Rectal smooth muscle tissue (tissue), 1 donor: Measurements from ENCODE around the gene MEGF6.
"Not testable (repeated sequence)": the region's sequence is repeated elsewhere in the genome, so short reads cannot be mapped to it uniquely, and the experiment has no call there.

ENCODE experiments used
- H3K27ac ChIP-seq: one replicate; pipeline ENCODE4 v1.7.0; 2013; ENCODE audit warnings: low read depth, low read length, inconsistent platforms
- H3K27me3 ChIP-seq: one replicate; pipeline ENCODE4 v1.7.0; 2013; ENCODE audit warnings: low read length; ENCODE audit not compliant: control insufficient read depth, insufficient read depth
- H3K36me3 ChIP-seq: one replicate; pipeline ENCODE4 v1.7.0; 2013; ENCODE audit warnings: low read length; ENCODE audit not compliant: control insufficient read depth, insufficient read depth
- H3K4me1 ChIP-seq: one replicate; pipeline ENCODE4 v1.7.0; 2013; ENCODE audit warnings: low read length; ENCODE audit not compliant: control insufficient read depth, insufficient read depth
- H3K4me3 ChIP-seq: one replicate; pipeline ENCODE4 v1.7.0; 2013; ENCODE audit warnings: low read length
- H3K9ac ChIP-seq: one replicate; pipeline ENCODE4 v1.7.0; 2013; ENCODE audit warnings: low read length

The MEGF6 gene

DNA sequence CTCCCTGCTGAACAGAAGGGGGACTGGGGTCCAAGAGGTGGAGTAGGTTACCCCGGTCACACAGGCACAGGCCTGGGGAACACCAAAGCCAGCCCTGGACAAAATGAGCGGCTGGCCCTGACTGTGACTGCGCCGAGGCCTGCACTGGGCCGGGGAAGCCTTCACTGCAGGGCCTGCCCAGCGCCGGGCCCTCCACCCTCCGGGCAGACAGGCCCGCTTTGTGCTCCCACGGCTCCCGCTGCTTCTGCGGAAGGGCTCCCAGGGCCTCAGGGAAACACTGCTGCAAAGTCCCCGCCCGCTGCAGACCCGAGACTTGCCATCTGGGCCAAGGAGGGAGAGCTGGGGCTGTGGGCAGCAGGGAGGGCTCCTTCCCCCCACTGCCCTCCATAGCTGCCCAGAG lies 35.3 kb downstream of the MEGF6 start:
- H3K9ac ChIP-seq, result no peak overlapping the region
- no peak overlapping the region for H3K27ac ChIP-seq
- no peaks in the 10 kb centered on the region for H3K4me1 ChIP-seq
- H3K4me3 ChIP-seq, result no peak overlapping the region
- no peaks in the 10 kb centered on the region for H3K36me3 ChIP-seq
- H3K27me3 ChIP-seq, result no peaks in the 10 kb centered on the region

- not testable (repeated sequence) for H3K4me1 ChIP-seq, H3K9ac ChIP-seq, H3K36me3 ChIP-seq, H3K27me3 ChIP-seq, H3K27ac ChIP-seq, H3K4me3 ChIP-seq
These were observed 35.8 kb downstream of the MEGF6 start for GRCh38 chr1:3575515-3575914.

DNA sequence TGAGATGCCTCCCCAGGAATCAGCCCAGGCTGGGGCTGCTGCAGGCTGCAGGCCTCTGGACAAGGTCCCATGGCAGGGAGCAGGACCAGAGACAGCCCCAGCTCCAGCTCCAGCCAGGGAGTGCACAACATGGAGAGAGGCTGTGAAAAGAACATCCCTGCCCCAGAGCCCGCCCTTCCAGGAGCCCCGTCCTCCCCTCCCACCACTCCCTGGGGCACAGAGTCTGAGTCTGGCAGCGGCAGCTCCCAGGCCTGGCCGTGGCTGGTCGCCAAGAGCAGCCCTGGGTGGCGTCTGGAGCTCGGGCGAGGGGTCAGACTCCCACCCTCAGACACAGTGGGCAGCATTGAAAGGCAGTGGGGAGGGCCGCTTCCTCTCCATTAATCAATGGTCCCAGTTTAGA lies 37.8 kb downstream of the MEGF6 start:
- Histone ChIP-seq H3K27me3 (no peaks in the 10 kb centered on the region), H3K36me3 (no peaks in the 10 kb centered on the region), H3K9ac (no peak overlapping the region), H3K4me1 (no peaks in the 10 kb centered on the region), H3K4me3 (no peak overlapping the region), H3K27ac (no peak overlapping the region)

DNA sequence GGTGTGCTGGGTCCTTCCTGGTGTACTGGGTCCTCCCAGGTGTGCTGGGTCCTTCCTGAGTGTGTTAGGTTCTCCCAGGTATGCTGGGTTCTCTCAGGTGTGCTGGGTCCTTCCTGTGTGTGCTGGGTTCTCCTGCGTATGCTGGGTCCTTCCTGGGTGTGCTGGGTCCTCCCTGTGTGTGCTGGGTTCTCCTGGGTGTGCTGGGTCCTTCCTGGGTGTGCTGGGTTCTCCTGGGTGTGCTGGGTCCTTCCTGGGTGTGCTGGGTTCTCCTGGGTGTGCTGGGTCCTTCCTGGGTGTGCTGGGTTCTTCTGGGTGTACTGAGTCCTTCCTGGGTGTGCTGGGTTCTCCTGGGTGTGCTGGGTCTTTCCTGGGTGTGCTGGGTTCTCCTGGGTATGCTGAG lies 38.7 kb downstream of the MEGF6 start:
- H3K9ac ChIP-seq, H3K4me1 ChIP-seq, H3K4me3 ChIP-seq, H3K27me3 ChIP-seq, H3K36me3 ChIP-seq, H3K27ac ChIP-seq: not testable (repeated sequence)

GRCh38 chr1:3571263-3571662 lies 40.0 kb downstream of the MEGF6 start:
- Histone ChIP-seq H3K27me3 (no peaks in the 10 kb centered on the region), H3K27ac (no peak overlapping the region), H3K4me1 (no peaks in the 10 kb centered on the region), H3K9ac (no peak overlapping the region), H3K36me3 (no peaks in the 10 kb centered on the region), H3K4me3 (no peak overlapping the region)

DNA sequence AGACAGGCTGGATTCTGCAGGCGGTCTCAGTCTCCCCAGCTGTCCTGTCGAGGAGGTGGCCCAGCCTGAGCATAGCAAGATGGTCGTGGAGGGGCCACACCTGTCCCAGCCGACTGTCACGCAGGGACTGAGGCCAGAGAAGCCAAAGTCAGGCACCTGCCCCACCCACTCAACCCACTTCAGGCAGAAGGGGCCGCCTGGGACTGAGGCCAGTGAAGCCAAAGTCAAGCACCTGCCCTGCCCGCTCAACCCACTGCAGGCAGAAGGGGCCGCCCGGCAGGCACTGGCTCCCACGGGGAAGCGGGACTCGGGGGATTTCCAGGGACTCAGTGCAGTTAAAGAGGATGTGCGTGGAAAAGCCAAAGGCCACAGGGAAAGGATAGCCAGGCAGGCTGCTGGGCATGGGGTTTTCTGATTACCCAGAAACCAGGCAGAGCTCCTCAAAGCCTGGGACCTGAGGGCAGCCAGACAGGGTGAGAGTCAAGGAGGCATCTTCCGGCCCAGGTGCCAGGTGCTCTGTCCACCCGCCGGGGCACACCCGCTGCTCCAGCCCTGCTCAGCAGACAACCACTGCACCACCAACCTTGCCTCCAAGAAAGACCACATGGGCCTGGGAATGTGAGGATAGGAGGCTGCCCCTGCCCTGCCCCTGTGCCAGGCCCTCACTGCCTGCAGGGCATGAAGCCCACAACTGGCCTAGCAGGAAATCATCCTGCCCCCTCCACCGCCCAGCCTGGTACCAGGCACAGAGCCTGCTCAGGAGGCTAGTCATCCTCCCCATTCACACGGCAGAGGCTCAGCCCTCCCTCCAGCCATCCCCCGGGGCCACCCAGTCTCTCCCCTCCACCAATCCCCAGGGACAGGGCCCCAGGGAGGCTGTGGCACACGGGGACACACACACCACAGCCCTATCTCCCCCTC lies 41.0 kb downstream of the MEGF6 start:
- H3K9ac ChIP-seq, result no peak overlapping the region
- H3K27ac ChIP-seq, result no peak overlapping the region
- H3K4me3 ChIP-seq, result no peak overlapping the region
- H3K36me3 ChIP-seq, result no peaks in the 10 kb centered on the region
- no peaks in the 10 kb centered on the region for H3K27me3 ChIP-seq
- H3K4me1 ChIP-seq, result no peaks in the 10 kb centered on the region

- Histone ChIP-seq H3K36me3 (no peaks in the 10 kb centered on the region), H3K4me1 (no peaks in the 10 kb centered on the region), H3K9ac (no peak overlapping the region), H3K27ac (no peak overlapping the region), H3K4me3 (no peak overlapping the region), H3K27me3 (no peaks in the 10 kb centered on the region)
These were observed 41.9 kb downstream of the MEGF6 start for GRCh38 chr1:3569436-3569835.

DNA sequence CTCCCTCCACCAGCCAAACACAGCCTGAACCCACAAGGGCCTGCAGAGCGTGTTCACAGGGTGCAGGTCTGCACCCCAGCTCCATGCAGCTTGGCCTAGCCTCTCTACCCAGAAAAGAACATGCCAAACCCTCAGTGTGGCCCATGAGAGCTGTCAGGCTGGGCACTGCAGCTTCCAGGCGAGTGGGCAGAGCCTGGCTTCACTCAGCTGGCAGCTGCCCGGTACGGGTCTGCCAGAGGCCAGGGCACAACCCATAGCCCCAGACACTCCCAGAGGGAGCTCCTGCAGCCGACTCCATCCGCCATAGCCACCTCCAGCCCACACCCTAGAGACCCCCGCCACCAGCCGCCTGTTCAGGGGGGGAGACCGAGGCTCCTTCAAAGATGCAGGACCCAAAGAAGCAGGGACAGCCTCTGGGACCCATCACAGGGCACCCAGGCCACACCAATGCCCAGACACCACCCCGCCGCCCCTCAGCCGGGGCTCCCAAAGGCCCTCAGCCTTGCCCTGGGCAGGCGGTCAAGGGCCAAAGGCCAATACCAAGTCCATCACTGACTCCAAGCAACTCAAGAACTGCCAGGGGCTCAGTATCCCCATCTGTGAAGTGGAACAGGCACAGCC lies 42.4 kb downstream of the MEGF6 start:
- Histone ChIP-seq H3K9ac (no peak overlapping the region), H3K27me3 (no peaks in the 10 kb centered on the region), H3K27ac (no peak overlapping the region), H3K36me3 (no peaks in the 10 kb centered on the region), H3K4me3 (no peak overlapping the region), H3K4me1 (no peaks in the 10 kb centered on the region)

DNA sequence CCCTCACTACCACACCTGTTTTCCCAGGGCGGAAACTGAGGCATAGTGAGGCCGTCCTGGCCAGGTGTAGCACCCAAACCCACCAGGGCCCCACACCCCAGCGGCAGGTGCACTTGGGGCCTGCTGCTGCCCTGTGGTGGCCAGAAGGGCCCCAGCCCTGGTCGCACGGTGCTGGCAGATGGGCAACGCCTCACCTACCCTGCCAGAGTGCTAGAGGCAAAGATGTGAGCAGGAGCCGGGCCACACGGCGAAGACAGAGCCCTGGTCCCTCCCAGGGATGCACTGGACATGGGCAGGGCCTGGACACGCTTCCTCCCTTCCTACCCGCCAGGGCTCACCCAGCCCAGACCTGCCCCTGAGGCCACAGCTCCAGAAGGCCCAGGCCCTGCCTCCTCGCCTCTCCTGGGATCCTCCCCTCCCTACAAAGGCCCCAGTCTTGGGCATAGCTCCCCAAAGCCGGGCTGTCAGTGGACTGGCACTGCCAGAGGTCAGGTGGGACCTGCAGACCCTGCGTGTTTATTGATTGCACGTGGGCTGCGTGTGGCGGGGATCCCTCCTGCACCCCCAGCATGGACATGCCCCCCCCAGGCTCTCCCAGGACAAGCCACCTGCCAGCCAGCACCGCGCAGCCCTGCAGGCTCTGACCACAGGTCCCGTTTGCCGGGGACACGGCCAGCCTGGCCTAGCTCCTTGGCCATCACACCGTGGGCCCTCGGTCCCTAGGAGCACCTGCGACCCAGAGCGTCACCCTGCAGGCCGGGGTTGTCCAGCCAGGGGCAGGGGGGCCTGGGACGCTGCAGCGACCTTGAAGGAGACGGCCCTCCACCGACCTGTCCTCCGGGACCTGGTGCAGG lies 44.1 kb downstream of the MEGF6 start:
- no peaks in the 10 kb centered on the region for H3K27me3 ChIP-seq
- no peak overlapping the region for H3K4me3 ChIP-seq
- H3K27ac ChIP-seq, result no peak overlapping the region
- no peak overlapping the region for H3K9ac ChIP-seq
- H3K36me3 ChIP-seq, result no peaks in the 10 kb centered on the region
- no peaks in the 10 kb centered on the region for H3K4me1 ChIP-seq

DNA sequence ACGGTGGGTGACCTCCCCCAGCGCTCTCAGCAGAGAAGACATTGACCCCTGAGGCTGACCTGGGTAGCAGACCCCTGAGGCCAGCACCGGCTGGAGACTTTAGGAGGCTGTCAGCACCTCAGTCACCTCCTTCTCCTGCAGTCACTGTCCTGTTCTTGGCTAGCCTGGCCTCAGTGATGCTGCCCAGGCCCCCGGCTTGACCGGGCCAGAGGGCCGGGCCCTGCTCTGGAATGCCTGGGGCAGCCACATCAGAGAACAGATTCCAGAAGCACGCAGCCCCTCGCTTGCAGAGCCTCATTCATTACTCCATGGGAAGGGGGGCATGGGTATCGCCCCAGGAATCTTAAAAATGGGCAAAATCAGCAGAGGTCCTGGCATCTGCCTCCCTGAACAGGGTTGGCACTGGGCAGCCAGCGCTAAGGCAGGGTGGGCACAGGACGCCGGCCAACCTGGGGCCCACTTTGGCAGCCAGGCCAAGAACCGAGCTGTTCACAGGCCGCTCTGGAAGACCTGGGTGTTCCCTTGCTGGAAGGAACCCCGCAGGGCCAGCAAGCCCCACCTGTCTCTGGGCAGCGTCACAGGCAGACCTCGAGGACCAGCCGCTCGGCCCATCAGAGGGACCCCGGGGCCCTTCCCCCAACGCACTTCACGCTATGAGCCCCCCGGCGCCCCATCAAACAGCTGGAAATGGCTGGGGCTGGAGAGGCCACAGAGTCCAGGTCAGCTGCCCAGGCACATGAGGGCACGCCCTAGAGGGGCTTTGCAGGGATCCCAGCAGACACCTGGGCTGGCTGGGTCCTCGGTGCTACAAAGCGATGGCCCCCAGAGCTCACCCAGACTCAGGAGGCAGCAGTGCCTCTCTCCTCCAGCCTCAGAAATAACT lies 45.1 kb downstream of the MEGF6 start:
- Histone ChIP-seq H3K36me3 (no peaks in the 10 kb centered on the region), H3K9ac (no peak overlapping the region), H3K4me3 (no peak overlapping the region), H3K27ac (no peak overlapping the region), H3K4me1 (no peaks in the 10 kb centered on the region), H3K27me3 (no peaks in the 10 kb centered on the region)

GRCh38 chr1:3564921-3565831 lies 46.1 kb downstream of the MEGF6 start:
- Histone ChIP-seq H3K27ac (no peak overlapping the region), H3K27me3 (no peaks in the 10 kb centered on the region), H3K36me3 (no peaks in the 10 kb centered on the region), H3K4me1 (no peaks in the 10 kb centered on the region), H3K9ac (no peak overlapping the region), H3K4me3 (no peak overlapping the region)
